ENCODE data around the gene LAMTOR2.

Gene LAMTOR2

GRCh38 chr1:156070548-156070947 lies 16.0 kb downstream of the LAMTOR2 start:
- TF ChIP-seq SIN3A (IDR thresholded peaks at IDR 0.05; ENCODE audit: borderline replicate concordance, insufficient read depth, low read length) (no peak), FOXP2 (optimal IDR thresholded peaks at IDR 0.05; ENCODE audit: borderline replicate concordance, extremely low read depth, extremely low read length, insufficient read depth) (no peak), POLR2AphosphoS5 (IDR thresholded peaks at IDR 0.05; ENCODE audit: low read depth, low read length) (no peak), TAF1 (IDR thresholded peaks at IDR 0.05; ENCODE audit: borderline replicate concordance, insufficient read depth, low read length) (no peak), REST (IDR thresholded peaks at IDR 0.05; ENCODE audit: insufficient read depth in 1 of 2, low read depth in 2 of 2, low read length in 2 of 2) (no peak)

GRCh38 chr1:156072251-156072650 lies 17.7 kb downstream of the LAMTOR2 start:
- TF ChIP-seq FOXP2 (optimal IDR thresholded peaks at IDR 0.05; ENCODE audit: borderline replicate concordance, extremely low read depth, extremely low read length, insufficient read depth) (no peak), REST (IDR thresholded peaks at IDR 0.05; ENCODE audit: insufficient read depth in 1 of 2, low read depth in 2 of 2, low read length in 2 of 2) (no peak), TAF1 (IDR thresholded peaks at IDR 0.05; ENCODE audit: borderline replicate concordance, insufficient read depth, low read length) (no peak), SIN3A (IDR thresholded peaks at IDR 0.05; ENCODE audit: borderline replicate concordance, insufficient read depth, low read length) (no peak), POLR2AphosphoS5 (IDR thresholded peaks at IDR 0.05; ENCODE audit: low read depth, low read length) (no peak)

GRCh38 chr1:156073110-156073687 lies 18.6 kb downstream of the LAMTOR2 start:
- no peak for TF ChIP-seq POLR2AphosphoS5 (IDR thresholded peaks at IDR 0.05; ENCODE audit: low read depth, low read length)
- no peak for TF ChIP-seq REST (IDR thresholded peaks at IDR 0.05; ENCODE audit: insufficient read depth in 1 of 2, low read depth in 2 of 2, low read length in 2 of 2)
- no peak for TF ChIP-seq FOXP2 (optimal IDR thresholded peaks at IDR 0.05; ENCODE audit: borderline replicate concordance, extremely low read depth, extremely low read length, insufficient read depth)
- no peak for TF ChIP-seq SIN3A (IDR thresholded peaks at IDR 0.05; ENCODE audit: borderline replicate concordance, insufficient read depth, low read length)
- TF ChIP-seq TAF1 (IDR thresholded peaks at IDR 0.05; ENCODE audit: borderline replicate concordance, insufficient read depth, low read length) = no peak

GRCh38 chr1:156073740-156074139 lies 19.2 kb downstream of the LAMTOR2 start:
- no peak for TF ChIP-seq FOXP2 (optimal IDR thresholded peaks at IDR 0.05; ENCODE audit: borderline replicate concordance, extremely low read depth, extremely low read length, insufficient read depth)

GRCh38 chr1:156074661-156075060 lies 20.1 kb downstream of the LAMTOR2 start:
- no peak for TF ChIP-seq SIN3A (IDR thresholded peaks at IDR 0.05; ENCODE audit: borderline replicate concordance, insufficient read depth, low read length)
- TF ChIP-seq POLR2AphosphoS5 (IDR thresholded peaks at IDR 0.05; ENCODE audit: low read depth, low read length) = no peak
- TF ChIP-seq FOXP2 (optimal IDR thresholded peaks at IDR 0.05; ENCODE audit: borderline replicate concordance, extremely low read depth, extremely low read length, insufficient read depth) = no peak
- TF ChIP-seq REST (IDR thresholded peaks at IDR 0.05; ENCODE audit: insufficient read depth in 1 of 2, low read depth in 2 of 2, low read length in 2 of 2) = no peak
- TF ChIP-seq TAF1 (IDR thresholded peaks at IDR 0.05; ENCODE audit: borderline replicate concordance, insufficient read depth, low read length) = no peak

All from PFSK-1 (cell line).